ENCODE measurements around the gene SYT5. TPM values are rescaled to one million over a fixed set of nuclear protein-coding genes. Genes with fewer than 3 reads are reported as not detected.

SYT5 gene
- total RNA-seq, 1 donor, result 0.45 TPM

- TF ChIP-seq, protein P1, sequence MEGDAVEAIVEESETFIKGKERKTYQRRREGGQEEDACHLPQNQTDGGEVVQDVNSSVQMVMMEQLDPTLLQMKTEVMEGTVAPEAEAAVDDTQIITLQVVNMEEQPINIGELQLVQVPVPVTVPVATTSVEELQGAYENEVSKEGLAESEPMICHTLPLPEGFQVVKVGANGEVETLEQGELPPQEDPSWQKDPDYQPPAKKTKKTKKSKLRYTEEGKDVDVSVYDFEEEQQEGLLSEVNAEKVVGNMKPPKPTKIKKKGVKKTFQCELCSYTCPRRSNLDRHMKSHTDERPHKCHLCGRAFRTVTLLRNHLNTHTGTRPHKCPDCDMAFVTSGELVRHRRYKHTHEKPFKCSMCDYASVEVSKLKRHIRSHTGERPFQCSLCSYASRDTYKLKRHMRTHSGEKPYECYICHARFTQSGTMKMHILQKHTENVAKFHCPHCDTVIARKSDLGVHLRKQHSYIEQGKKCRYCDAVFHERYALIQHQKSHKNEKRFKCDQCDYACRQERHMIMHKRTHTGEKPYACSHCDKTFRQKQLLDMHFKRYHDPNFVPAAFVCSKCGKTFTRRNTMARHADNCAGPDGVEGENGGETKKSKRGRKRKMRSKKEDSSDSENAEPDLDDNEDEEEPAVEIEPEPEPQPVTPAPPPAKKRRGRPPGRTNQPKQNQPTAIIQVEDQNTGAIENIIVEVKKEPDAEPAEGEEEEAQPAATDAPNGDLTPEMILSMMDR (IDR thresholded peaks at IDR 0.05; ENCODE audit: insufficient read depth, low read length), result no peak
- DNase-seq (ENCODE audit: low read depth), result no peak
- H3K4me3 ChIP-seq (ENCODE audit: low read depth, low read length), result no peak overlapping the region
Measured at GRCh38 chr19:55152017-55152416, 28.1 kb downstream of the SYT5 start.

GRCh38 chr19:55149078-55150003 is 30.7 kb downstream of the SYT5 start, which contains the start of gene TNNT1:
Gene TNNT1, minus strand, starts transcription at chr19:55149206. Its CDS starts 2,049 bp downstream, at chr19:55147157.
- DNase-seq (ENCODE audit: low read depth), result no peak
- TF ChIP-seq, protein P1 (IDR thresholded peaks at IDR 0.05; ENCODE audit: insufficient read depth, low read length), result no peak
- no peak within 1 kb of the TSS for H3K4me3 ChIP-seq (ENCODE audit: low read depth, low read length)

GRCh38 chr19:55147545-55148251 is 32.4 kb downstream of the SYT5 start:
- TF ChIP-seq, protein P1 (IDR thresholded peaks at IDR 0.05; ENCODE audit: insufficient read depth, low read length), result no peak
- no peak overlapping the region for H3K4me3 ChIP-seq (ENCODE audit: low read depth, low read length)
- DNase-seq (ENCODE audit: low read depth), result no peak

- TF ChIP-seq, protein P1 (IDR thresholded peaks at IDR 0.05; ENCODE audit: insufficient read depth, low read length), result no peak
- no peak for DNase-seq (ENCODE audit: low read depth)
- no peak overlapping the region for H3K4me3 ChIP-seq (ENCODE audit: low read depth, low read length)
Measured at GRCh38 chr19:55146705-55147273, 33.3 kb downstream of the SYT5 start.

DNA sequence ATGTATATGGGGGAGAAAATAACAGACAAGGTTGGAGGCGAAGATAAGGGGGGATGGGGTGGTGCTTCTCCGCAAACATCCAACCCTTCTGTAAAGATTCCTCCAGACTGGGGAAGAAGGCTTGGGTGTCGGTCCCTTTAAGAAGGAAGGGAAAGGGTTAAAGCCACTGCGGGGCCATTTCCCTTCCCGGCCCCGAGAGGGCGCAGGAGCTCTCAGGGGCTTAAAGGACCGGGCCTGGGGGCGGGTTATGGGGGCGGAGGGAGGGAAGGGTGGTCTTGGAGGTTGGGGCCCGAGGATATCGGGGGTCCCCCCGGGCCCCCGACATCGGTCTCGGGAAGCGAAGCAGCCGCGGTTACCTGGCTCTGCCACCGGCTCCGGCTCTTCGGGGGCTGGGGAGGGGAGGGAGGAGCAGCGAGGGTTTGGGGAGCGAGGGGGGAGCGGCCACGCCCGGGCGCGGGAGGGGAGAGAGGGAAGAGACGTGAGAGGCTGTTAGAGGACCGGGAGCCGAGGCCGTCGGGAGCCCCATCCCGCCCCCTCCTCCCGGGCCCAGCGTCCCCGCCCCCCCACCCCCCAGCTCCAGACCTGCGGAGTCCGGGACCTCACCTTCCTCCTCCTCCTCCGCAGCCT is 33.9 kb downstream of the SYT5 start:
- TF ChIP-seq, protein P1 (IDR thresholded peaks at IDR 0.05; ENCODE audit: insufficient read depth, low read length), result peak; percentile 71
- DNase-seq (ENCODE audit: low read depth), result no peak
- H3K4me3 ChIP-seq (ENCODE audit: low read depth, low read length), result peak overlapping the region; percentile 13

GRCh38 chr19:55145232-55145631 is 34.9 kb downstream of the SYT5 start:
- no peak for DNase-seq (ENCODE audit: low read depth)
- TF ChIP-seq, protein P1 (IDR thresholded peaks at IDR 0.05; ENCODE audit: insufficient read depth, low read length), result no peak
- no peak overlapping the region for H3K4me3 ChIP-seq (ENCODE audit: low read depth, low read length)
